ENCODE data around the gene ERP29. TPM values are rescaled to one million over a fixed set of nuclear protein-coding genes. Genes with fewer than 3 reads are reported as not detected.

Gene ERP29
- total RNA-seq, 1 donor from 2014 or later: 93.8 TPM

DNA sequence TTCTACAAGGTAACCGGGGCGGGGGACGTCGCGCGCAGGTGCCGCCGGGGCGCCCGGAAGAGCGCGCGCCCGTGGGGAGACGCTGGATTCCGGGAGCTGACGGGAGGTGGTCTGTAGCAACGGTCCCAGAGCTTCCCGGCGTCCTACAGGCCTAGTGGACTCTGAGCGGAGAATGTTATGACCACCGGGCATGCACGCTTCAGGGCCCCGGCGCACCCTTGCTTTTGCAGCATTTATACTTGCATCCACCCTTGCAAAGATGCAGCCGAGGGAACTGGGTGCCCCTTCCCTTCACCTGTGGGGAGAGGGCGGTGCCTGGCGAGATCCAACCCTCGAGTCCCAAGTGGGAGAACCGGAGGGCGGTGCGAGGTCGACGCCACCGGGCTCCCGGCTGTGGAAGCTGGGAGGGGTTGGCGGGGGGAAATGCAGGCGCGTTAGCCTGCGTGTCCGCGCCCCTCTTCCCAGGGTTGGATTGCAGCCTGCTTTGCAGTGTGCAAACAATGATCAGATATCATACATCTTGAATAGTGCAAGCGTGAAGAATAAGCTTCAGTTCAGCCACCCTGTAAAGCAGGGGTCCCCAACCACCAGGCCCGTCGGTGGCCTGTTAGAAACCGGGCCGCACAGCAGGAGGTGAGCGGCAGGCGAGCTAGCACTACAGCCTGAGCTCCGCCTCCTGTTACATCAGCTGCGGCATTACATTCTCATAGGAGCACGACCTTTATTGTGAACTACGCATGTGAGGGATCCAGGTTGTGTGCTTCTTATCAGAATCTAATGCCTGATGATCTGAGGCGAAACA lies 576 bp downstream of the ERP29 start:
- Histone ChIP-seq H3K4me3 (ENCODE audit: insufficient read depth, low read depth, low read length) (peak overlapping the region; percentile 86), H3K9ac (ENCODE audit: low read length) (peak overlapping the region; percentile 89), H3K27ac (ENCODE audit: low read depth, low read length) (peak overlapping the region; percentile 74), H3K4me2 (ENCODE audit: low read length) (peak overlapping the region; percentile 95), H4K20me1 (ENCODE audit: insufficient read depth, low read length) (peaks cover 26% of the 10 kb centered on the region), H3K27me3 (ENCODE audit: insufficient read depth, low read length) (no peaks in the 10 kb centered on the region), H3K9me3 (ENCODE audit: insufficient read depth, low read depth, low read length) (no peaks in the 10 kb centered on the region), H3K79me2 (ENCODE audit: insufficient read depth, low read length) (peaks cover 57% of the 10 kb centered on the region), H3K36me3 (ENCODE audit: insufficient read depth, low read length) (no peaks in the 10 kb centered on the region), H2AFZ (ENCODE audit: low read depth, low read length) (peak overlapping the region; percentile 95), H3K4me1 (ENCODE audit: insufficient read depth, low read length) (peaks cover 10% of the 10 kb centered on the region)
- no peak for TF ChIP-seq EZH2 (IDR thresholded peaks at IDR 0.05; ENCODE audit: insufficient read depth, low read length)
- TF ChIP-seq, protein P1, sequence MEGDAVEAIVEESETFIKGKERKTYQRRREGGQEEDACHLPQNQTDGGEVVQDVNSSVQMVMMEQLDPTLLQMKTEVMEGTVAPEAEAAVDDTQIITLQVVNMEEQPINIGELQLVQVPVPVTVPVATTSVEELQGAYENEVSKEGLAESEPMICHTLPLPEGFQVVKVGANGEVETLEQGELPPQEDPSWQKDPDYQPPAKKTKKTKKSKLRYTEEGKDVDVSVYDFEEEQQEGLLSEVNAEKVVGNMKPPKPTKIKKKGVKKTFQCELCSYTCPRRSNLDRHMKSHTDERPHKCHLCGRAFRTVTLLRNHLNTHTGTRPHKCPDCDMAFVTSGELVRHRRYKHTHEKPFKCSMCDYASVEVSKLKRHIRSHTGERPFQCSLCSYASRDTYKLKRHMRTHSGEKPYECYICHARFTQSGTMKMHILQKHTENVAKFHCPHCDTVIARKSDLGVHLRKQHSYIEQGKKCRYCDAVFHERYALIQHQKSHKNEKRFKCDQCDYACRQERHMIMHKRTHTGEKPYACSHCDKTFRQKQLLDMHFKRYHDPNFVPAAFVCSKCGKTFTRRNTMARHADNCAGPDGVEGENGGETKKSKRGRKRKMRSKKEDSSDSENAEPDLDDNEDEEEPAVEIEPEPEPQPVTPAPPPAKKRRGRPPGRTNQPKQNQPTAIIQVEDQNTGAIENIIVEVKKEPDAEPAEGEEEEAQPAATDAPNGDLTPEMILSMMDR (IDR thresholded peaks at IDR 0.05; ENCODE audit: insufficient read depth, low read depth, low read length): no peak
- no peak for FAIRE-seq
- Mint-ChIP-seq H3K4me3 (ENCODE audit: unreplicated experiment) (peak overlapping the region; percentile 94), H3K27ac (ENCODE audit: unreplicated experiment) (peak overlapping the region; percentile 80), H3K36me3 (ENCODE audit: low read depth, unreplicated experiment) (peaks cover 12% of the 10 kb centered on the region), H3K4me1 (ENCODE audit: low read depth, unreplicated experiment) (peaks cover 19% of the 10 kb centered on the region), H3K27me3 (ENCODE audit: low read depth, unreplicated experiment) (no peaks in the 10 kb centered on the region), H3K9me3 (ENCODE audit: unreplicated experiment) (peaks cover 5% of the 10 kb centered on the region)
- DNase-seq (ENCODE audit: low read depth): peak; percentile 70

DNA sequence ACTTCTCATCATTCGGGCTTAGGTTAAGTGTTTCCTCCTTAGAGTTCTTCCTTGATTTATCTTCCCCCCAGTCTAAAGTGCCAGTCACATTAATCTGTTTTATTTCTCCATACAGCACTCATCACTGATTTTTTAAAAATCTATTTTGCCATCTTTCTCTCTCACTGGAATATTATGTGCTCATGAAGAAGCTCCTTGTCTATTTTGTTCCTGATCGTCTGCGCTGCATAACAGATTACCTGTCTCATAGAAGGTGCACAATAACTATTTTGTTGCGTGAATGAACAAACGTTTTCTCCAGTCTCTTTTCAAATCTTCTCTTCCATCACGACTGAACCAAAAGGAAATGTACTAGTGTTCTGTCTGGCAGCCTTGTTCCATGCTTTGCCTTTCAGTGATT lies 2.7 kb downstream of the ERP29 start:
- Mint-ChIP-seq H3K4me1 (ENCODE audit: low read depth, unreplicated experiment) (peaks cover 26% of the 10 kb centered on the region), H3K27ac (ENCODE audit: unreplicated experiment) (no peak overlapping the region), H3K36me3 (ENCODE audit: low read depth, unreplicated experiment) (peaks cover 16% of the 10 kb centered on the region), H3K4me3 (ENCODE audit: unreplicated experiment) (peak overlapping the region; percentile 67), H3K27me3 (ENCODE audit: low read depth, unreplicated experiment) (no peaks in the 10 kb centered on the region), H3K9me3 (ENCODE audit: unreplicated experiment) (peaks cover 5% of the 10 kb centered on the region)
- peaks cover 18% of the 10 kb centered on the region for H3K4me1 ChIP-seq (ENCODE audit: insufficient read depth, low read length)
- TF ChIP-seq, protein P1 (IDR thresholded peaks at IDR 0.05; ENCODE audit: insufficient read depth, low read depth, low read length): no peak
- no peak for TF ChIP-seq EZH2 (IDR thresholded peaks at IDR 0.05; ENCODE audit: insufficient read depth, low read length)
- no peak overlapping the region for H3K4me3 ChIP-seq (ENCODE audit: insufficient read depth, low read depth, low read length)
- H3K4me2 ChIP-seq (ENCODE audit: low read length): no peak overlapping the region
- peaks cover 7% of the 10 kb centered on the region for H3K36me3 ChIP-seq (ENCODE audit: insufficient read depth, low read length)
- H3K27ac ChIP-seq (ENCODE audit: low read depth, low read length): no peak overlapping the region
- peaks cover 76% of the 10 kb centered on the region for H3K79me2 ChIP-seq (ENCODE audit: insufficient read depth, low read length)
- FAIRE-seq (no peak), DNase-seq (ENCODE audit: low read depth) (no peak)
- H3K27me3 ChIP-seq (ENCODE audit: insufficient read depth, low read length): no peaks in the 10 kb centered on the region
- H4K20me1 ChIP-seq (ENCODE audit: insufficient read depth, low read length): peaks cover 42% of the 10 kb centered on the region
- H3K9me3 ChIP-seq (ENCODE audit: insufficient read depth, low read depth, low read length): no peaks in the 10 kb centered on the region
- H3K9ac ChIP-seq (ENCODE audit: low read length): no peak overlapping the region
- no peak overlapping the region for H2AFZ ChIP-seq (ENCODE audit: low read depth, low read length)

DNA sequence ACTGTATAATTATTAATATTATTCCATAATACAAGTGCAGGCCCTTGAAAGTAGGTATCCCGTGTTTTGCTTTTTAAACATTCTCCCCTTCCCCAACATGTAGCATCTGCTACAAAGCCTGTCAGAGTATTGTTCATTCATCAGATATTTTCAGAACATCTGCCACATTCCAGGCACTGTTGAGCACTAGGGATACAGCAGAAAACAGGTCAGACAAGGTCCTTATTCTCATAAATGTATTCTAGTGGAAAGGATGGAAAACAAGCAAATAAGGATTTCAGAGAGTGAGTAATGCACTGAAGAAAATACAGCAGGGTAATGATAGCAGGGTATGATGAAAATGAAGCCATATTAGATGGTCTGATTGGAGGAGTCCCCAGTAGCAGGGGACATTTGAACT lies 3.8 kb downstream of the ERP29 start:
- no peak overlapping the region for H3K4me3 ChIP-seq (ENCODE audit: insufficient read depth, low read depth, low read length)
- TF ChIP-seq, protein P1 (IDR thresholded peaks at IDR 0.05; ENCODE audit: insufficient read depth, low read depth, low read length): no peak
- no peak for TF ChIP-seq EZH2 (IDR thresholded peaks at IDR 0.05; ENCODE audit: insufficient read depth, low read length)
- Mint-ChIP-seq H3K27ac (ENCODE audit: unreplicated experiment) (no peak overlapping the region), H3K36me3 (ENCODE audit: low read depth, unreplicated experiment) (peaks cover 17% of the 10 kb centered on the region), H3K4me1 (ENCODE audit: low read depth, unreplicated experiment) (peaks cover 17% of the 10 kb centered on the region), H3K9me3 (ENCODE audit: unreplicated experiment) (peaks cover 3% of the 10 kb centered on the region), H3K27me3 (ENCODE audit: low read depth, unreplicated experiment) (no peaks in the 10 kb centered on the region), H3K4me3 (ENCODE audit: unreplicated experiment) (no peak overlapping the region)
- peaks cover 18% of the 10 kb centered on the region for H3K4me1 ChIP-seq (ENCODE audit: insufficient read depth, low read length)
- no peak for DNase-seq (ENCODE audit: low read depth)
- peaks cover 80% of the 10 kb centered on the region for H3K79me2 ChIP-seq (ENCODE audit: insufficient read depth, low read length)
- no peak overlapping the region for H3K27ac ChIP-seq (ENCODE audit: low read depth, low read length)
- H3K36me3 ChIP-seq (ENCODE audit: insufficient read depth, low read length): peaks cover 14% of the 10 kb centered on the region
- H4K20me1 ChIP-seq (ENCODE audit: insufficient read depth, low read length): peaks cover 46% of the 10 kb centered on the region
- no peak overlapping the region for H3K4me2 ChIP-seq (ENCODE audit: low read length)
- H2AFZ ChIP-seq (ENCODE audit: low read depth, low read length): no peak overlapping the region
- FAIRE-seq: no peak
- H3K27me3 ChIP-seq (ENCODE audit: insufficient read depth, low read length): no peaks in the 10 kb centered on the region
- H3K9ac ChIP-seq (ENCODE audit: low read length): no peak overlapping the region
- H3K9me3 ChIP-seq (ENCODE audit: insufficient read depth, low read depth, low read length): no peaks in the 10 kb centered on the region

All from astrocyte (in vitro differentiated cells and primary cell).